Prostate gland (tissue), 2 donors: ENCODE results near the gene AMN1.

ENCODE experiments used
- POLR2A ChIP-seq: fragments of 450-650 bp; IDR thresholded peaks from one replicate; pipeline ENCODE4 v1.6.1; 2016; ENCODE audit warnings: antibody characterized with exemption, mild to moderate bottlenecking
- POLR2AphosphoS5 ChIP-seq: sonication (generic); formaldehyde crosslinking; IDR thresholded peaks from one replicate; pipeline ENCODE4 v1.6.1; 2017; ENCODE audit warnings: antibody characterized with exemption
- TF ChIP-seq, protein P1 (sequence below), 4 experiments: fragments of 200-600 bp in 2 of 4; fragments of 450-650 bp in 2 of 4; sonication (generic) in 2 of 4; IDR thresholded peaks; 1 replicate in 3 of 4; 2 replicates in 1 of 4; pipeline ENCODE4 v1.5.1; 2016 to 2019; ENCODE audit warnings: antibody characterized with exemption in 4 of 4, mild to moderate bottlenecking in 2 of 4, moderate library complexity in 2 of 4

DNA sequence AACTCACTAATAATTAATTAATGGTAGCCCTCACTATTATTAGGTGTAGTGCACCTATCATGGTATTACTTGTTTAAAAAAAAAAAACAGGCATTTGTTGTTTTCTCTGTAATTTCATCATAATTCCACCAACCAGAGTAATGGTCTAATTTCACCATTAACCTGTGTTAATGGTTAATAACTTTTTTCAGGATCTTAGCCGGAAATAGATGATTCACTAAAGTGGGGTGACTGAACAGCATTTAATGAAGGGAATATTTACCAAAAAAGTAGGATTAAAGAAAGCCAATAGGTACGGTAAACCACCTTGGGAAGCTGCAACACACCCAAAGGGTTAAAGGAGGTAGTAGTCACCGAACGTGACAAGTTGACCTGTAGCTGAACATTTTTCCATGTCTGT is 56.3 kb downstream of the AMN1 start:
- TF ChIP-seq, protein P1, sequence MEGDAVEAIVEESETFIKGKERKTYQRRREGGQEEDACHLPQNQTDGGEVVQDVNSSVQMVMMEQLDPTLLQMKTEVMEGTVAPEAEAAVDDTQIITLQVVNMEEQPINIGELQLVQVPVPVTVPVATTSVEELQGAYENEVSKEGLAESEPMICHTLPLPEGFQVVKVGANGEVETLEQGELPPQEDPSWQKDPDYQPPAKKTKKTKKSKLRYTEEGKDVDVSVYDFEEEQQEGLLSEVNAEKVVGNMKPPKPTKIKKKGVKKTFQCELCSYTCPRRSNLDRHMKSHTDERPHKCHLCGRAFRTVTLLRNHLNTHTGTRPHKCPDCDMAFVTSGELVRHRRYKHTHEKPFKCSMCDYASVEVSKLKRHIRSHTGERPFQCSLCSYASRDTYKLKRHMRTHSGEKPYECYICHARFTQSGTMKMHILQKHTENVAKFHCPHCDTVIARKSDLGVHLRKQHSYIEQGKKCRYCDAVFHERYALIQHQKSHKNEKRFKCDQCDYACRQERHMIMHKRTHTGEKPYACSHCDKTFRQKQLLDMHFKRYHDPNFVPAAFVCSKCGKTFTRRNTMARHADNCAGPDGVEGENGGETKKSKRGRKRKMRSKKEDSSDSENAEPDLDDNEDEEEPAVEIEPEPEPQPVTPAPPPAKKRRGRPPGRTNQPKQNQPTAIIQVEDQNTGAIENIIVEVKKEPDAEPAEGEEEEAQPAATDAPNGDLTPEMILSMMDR (IDR thresholded peaks at IDR 0.05): no peak
- TF ChIP-seq POLR2A: no peak
- TF ChIP-seq POLR2AphosphoS5: no peak
